Amniotic stem cell (primary cell): ENCODE data around the gene RNGTT.

Experiments used
- DNase-seq: peaks from one replicate; lab custom pipeline; 2025; lab: John Stamatoyannopoulos, UW

Gene RNGTT

DNA sequence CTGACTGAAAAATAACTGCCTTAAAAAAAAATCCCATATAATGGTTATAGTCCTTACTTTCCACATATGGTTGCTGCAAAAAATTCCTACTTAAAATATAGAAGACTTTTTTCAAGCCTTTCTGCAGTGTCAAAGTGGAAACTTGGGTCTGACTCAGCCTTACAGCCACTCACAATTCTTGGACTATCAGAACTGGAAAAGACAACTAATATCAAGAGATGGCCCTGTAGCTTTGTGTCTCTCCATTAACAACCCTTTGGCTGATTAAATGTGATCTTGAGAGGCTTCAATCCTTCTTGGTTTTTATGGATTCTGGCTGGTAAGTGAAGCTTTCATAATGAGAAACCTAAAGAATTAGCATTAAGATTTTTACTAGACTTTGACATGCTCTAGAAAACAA lies 307.8 kb downstream of the RNGTT start:
- no peak for DNase-seq

DNA sequence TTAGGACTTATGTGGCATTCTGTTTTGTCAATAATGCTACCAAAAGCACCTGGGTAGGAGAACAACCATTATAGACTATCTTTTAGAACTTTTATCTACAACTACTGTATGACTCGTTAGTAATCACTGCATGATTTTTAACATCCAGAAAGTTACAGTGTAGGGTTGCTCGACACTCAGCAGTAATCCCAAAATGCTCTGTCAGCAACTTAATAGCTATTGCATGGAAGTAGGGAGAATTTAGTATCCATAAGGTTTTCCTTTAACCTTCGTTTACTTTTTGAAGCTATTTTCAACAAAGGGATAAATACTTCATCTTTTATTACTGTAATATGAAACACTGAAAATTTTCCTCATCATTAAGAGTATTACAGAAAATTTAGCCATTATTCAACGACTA lies 309.5 kb downstream of the RNGTT start:
- no peak for DNase-seq

DNA sequence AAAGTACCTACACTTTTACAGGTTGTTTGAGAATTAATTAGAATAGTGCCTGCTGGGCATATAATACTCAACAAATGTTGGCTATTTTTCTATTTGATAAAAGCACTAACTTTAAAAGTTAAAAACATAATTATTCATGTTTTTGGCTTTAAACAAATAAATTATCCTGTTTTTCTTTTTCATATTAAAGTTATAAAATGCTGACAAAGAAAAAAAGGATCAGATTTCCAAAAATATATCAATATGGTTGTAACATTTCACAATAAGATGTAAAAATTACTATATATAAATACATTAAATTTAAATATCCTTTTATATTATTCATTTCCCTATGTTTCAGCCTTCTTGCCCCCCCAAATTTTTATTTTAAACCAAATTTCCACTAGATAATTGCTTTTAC lies 312.0 kb downstream of the RNGTT start:
- no peak for DNase-seq

DNA sequence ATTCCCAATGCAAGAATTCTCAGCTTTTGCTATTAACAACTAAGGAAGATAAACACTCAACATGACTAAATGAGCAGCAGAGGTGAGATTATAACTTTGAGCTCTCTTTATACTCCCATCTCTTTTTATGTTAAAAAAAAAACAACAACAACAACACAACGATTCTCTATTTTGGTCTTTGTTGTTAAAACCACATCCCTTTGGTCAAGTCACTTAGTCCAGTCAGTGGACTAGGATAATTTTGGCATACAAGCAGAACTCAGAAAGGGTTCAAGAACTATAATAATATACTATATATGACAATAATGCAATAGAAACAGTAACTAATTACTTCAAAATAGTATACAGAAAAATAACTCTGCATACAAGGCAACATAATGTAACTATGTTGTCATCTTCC lies 312.4 kb downstream of the RNGTT start:
- DNase-seq = no peak

DNA sequence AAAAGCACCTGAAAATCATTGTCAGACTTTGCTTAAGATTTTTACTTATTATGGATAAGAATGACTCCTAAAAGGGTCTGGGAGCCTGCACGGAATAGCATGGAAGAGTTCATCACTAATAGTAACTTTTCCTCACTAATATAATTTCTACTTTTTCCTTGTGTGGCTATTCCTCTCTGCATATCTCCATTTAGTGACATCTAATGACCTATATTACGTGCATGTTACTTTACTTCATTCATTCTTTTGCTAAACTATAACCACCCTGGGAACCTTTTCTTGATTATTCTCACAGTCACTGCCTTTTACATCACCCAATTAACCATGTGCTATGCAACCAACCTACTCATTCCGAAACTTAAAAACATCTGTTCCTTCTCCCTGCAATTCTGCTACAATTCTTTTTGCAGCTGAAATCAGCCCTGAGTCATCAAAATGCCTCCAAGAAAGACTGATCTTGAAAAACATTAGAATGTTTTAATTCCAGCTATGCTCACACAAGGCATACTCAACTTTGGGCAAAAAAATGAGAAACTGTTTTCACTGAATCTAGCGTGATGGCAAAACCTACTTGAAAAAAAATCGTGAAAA lies 313.3 kb downstream of the RNGTT start:
- peak; percentile 34 for DNase-seq

DNA sequence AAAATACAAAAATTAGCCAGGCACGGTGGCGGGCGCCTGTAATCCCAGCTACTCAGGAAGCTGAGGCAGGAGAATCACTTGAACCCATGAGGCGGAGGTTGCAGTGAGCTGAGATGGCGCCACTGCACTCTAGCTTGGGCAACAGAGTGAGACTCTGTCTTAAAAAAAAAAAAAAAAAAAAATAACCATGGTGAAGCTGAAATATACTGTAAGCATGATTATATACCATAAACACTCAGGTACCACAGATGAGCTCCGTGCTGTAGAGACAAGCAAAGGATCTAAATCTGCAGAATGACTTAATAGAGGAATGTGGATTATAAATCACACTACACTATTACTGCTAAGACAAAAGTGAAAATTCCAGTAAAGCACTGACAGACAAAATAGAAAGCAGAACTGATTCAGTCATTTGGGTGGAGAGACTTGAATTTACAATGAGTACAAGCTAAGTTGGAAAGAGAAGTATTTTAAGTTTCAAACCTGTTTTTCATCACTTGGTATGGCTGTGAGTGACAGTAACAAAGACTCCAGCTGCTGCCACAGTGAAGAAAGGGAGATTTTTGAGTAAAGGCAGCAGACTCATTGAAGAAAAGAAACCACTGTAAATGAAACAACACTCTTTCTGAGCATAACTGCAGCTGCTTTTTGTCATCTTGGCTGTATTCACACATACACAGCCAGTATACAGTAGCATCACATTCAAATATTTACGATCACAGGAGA lies 322.1 kb downstream of the RNGTT start:
- no peak for DNase-seq

DNA sequence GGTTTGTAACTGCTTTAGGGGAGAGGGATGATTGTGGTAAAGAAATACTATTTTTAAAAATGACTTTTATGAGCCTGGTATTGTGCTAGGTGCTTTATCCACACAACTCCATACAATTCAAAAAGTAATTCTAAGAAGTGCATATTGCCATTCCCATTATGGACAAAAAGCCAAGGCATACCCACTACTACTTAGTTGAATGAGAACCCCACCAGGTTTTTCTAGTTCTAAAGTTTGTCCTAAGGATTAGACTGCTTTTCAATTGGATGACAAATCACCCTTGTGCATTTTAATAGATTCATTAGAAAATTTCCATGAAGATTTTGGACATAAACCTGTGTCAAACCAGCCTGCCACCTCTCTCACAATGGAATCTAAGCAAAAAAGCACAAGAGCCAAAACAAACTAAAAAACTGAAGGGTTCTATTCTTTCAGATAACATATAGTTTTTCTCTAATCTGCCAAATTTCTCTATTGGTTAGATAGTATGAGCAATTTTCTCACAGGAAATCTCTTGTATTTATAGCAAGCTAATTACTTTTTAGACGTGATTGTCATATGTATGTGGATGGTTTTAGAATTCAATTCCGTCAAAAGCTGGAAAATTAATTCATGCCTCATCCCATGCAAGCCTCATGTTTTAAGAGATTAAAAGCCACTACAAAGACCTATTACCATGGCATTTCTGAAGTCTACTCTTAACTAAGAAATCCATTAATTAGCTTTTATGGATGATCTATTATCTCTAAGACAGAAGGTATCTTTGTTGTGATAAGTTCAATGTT lies 325.5 kb downstream of the RNGTT start:
- no peak for DNase-seq

DNA sequence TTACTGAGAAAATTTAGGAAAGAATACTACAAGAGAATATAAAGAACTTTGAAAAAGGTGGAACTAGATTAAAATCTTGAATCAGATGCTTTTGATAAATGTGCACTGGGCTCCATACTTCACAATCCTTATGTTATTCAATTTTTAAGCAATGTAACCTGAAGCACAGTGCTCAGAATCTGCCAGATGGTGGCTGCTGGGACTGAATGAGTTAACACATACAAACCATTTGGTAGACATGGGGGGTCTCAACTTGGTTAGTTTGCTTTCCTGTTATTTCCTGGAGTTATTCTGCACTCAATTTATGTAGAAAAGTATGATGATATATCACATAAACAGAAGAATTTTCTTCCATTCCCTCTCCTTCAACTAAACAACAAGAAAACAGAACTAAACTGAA lies 326.5 kb downstream of the RNGTT start:
- no peak for DNase-seq

DNA sequence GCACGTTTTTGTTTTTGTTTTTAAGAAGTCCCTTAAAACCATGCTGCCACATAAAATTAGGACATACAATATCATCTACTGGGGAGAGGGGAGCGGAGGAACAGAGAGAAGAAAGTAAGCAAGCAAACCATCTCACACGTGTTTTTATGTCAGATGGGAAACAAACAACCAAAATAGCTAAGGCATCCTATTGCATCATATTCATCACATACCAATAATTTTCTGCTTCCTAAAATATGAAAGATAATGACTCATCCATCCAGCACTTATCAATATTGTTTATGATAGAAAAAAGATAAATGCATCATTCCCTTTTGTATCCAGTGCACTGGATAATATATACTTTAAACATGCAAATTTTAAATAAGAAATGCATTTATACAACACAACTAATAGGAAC lies 329.6 kb downstream of the RNGTT start:
- no peak for DNase-seq

DNA sequence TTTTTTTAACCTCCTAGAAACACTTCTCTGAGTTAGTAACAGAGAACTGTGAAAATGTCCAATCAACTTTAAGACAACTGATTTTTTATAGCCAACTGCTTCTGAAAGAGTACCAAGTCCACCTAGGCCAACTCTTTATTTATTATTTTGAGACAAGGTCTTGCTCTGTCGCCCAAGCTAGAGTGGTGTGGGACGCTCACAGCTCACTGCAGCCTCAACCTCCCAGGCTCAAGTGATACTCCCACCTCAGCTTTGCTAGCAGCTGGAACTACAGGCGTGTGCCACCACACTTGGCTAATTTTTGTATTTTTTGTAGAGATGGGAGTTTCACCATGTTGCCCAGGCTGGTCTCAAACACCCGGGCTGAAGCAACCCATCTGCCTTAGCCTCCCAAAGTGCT lies 331.6 kb downstream of the RNGTT start:
- no peak for DNase-seq

DNA sequence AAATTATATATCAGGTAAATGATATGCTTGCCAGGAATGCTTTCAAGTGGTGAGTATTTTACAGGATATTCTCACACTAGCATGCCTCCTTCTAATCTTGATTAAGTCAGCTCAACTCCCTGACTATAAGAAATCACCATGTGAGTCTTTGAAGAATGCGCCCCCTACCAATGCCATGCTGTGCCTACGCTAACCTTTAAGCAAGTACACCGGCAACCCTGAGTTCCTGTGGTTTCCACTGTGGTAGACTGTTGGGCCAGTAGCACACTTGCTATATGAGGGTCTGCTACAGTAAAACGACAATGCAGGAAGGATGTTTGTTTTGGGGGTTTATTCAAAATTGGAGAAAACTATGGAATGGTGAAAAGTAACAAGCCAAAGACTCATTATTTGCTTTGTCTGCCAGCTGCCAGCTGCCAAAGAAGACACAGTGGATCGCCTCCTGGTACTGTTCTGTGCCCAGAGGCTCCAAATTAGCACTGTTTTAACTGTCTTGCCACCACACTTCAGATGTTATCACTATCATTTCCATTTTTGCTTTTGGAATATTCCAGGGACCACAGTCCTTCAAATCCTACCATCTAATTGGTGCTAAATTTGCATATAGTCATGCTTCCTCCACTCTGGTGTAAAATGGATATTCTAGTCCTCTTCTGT lies 333.5 kb downstream of the RNGTT start:
- DNase-seq = no peak

DNA sequence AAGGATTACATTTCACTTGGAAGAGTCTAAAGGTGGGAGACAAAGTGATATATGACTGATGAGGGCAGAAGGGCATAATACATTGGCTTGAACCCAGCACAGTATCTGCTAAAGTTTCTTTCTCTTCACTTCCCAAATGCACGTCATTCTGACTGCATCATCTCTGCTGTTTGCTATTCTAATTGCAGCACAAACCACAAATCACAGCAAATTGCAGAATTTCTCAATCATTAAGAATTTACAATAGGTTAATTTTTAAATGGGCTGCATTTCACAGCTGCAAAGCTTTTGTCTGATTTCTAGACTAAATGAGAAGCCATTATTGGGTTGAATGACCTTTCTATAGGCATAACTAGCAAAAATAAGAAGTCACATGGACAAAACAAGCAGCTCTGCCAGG lies 337.0 kb downstream of the RNGTT start:
- no peak for DNase-seq

DNA sequence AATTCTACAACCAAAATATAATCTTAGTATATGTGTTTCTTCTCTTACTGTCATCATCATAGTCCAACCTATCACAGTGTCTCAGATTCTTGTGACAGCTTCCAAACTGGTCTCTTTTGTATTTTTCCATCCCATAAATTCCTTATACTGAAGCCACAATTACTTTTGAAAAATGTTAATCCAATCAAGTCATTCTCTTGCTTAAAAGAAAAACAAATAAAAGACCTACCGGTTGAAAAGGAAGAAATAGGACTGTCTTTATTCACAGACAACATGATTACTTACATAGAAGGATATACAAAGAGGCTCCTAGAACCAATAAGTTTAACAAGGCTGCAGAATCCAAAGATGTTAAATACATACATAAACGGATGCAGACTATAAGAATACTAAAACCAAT lies 339.9 kb downstream of the RNGTT start:
- DNase-seq = no peak

DNA sequence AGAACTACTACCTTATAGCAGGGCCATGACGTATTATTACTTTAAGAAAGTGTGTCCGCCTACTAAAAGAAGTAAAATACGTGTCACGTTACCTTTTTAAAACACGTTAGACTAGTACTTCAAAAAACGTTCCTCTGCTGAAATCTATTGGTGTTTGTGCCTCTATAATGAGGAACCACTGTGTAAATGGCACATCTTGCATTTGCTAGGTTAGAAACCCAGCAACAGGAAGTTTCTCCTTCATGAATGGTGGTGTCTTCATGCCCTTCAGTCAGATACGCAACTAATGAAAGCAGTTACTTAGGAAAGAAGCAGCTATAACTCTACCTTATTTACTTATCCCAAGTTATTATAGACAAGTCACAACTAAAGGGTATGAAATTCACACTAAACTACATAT lies 343.5 kb downstream of the RNGTT start:
- no peak for DNase-seq

DNA sequence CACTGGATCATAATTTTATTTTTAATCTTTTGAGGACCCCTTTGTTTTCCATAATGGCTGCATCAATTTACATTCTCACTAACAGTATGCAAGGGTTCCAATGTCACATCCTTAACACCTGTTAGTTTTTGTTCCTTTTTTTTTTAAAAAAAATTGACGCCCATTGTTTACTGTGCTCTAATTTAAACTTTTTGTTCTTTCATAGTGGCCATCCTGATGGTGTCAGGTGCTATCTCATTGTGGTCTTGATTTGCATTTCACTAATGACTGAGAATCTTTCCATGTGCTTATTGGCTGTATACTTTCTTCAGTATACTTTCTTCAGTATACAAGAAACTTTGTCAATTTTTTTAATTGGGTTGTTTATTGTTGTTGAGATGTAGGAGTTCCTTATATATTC lies 347.0 kb downstream of the RNGTT start:
- DNase-seq = no peak

DNA sequence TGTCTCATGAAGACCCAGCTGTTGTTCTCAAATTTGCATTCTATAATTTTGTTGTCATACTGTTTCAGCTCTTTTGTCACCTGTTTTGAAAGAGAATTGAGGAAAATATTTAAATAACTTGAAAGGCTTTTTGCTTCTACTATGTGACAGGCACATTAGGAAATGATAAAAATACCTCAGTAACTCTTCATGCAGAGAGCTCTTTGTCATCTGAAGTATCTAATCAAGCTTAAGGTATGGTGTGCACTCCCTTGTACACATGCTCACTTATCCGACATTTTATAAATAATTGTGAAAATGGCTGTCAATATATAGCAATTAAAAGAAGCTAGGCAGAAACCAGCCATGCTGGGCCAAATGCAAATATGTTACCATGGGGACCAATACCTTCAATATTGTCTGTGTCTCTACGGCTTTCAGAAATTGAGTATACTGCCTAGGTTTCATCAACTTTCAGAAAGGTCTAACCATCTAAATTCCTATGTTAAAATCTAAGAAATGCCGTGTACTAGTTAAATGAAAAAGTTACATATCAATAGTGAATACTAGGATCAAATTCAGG lies 349.0 kb downstream of the RNGTT start:
- DNase-seq = no peak

DNA sequence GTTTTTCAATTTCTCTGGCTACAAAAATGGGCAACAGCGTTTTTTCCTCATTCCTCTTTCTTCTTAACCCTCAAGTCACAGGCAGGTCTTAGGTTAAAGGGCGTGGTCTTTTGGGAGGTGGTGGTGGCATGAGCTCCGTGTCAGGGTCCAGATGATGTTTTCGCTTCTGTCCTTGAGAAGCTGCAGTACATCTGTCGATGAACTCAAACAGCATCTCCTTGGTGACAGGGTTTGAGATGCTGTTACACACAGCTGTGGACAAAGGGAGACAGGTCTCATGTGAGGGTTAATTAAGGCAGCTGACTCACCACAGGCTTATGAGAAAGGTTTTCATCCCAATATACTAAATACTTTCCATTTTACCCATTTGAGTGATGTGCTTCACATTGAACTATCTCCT lies 350.8 kb downstream of the RNGTT start:
- no peak for DNase-seq

DNA sequence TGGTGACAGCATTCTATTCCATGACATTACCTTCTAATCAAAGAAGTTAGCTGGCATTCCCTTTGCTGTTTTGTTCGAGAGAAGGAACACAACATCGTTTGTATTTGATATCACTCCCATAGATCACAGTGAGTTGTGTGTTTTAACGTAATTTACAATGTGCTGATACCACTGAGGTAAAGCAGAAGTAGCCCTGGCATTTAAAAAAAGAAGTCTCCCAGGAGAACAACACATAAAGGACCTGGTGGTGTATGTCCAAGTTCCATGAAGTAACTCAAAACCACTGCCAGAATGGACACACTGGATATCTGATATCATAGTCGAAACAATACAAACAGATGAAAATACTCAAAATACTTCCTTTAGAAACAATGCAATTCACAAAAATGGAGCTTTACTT lies 351.7 kb downstream of the RNGTT start:
- no peak for DNase-seq

DNA sequence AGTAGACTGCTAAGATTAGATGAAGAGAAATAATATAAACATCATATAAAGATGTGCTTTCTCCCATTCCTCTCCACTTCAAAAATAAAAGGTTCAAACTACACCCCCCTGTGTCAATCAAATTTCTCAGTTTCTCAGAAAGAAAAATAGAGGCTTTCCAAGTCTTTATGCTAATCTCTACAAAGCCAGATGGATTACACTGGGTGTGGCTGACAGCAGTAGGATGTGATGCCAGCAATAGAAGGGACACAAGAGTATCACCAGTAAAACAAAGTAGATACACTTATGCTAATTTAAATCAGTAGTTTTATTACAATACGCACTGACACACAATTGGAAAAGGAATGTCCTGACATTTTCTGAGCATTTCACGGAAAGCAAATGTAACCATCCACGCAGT lies 353.4 kb downstream of the RNGTT start:
- no peak for DNase-seq

DNA sequence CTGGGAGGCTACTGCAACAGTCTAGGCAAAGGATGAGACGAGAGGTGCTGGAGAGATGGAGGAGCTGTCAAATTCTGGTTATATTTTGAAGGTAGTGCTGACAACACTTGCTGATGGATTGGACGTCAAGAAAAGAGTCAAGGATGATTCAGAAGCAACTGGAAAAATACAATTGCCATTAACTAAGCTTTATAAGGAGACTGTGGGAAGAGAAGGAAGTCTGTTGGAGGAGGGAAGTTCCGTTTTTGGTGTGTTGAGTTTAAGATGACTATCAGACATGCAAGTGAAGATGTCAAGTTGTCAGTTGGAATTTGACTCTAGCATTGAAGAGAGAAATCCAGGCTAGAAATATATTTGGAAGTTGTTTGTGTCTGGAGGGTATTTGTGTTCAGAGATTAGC lies 358.1 kb downstream of the RNGTT start:
- no peak for DNase-seq

DNA sequence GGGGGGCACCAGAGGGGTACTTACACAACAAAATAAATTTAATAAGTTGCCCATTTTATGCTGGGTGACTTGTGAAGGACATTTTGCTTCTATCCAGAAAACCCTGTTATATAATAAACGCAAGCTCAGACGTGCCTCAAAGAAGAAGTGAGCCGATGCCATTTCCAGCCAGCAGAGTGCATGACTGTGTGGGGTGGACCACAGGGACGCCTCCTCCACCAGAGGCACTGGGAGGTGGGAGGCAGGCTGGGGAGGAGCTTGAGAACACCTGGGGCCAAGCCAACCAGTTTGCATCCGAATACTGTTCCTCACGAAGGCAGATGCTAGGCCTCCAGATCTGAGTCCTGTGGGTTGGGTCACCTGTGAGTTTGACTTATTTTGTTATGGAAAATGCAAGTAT lies 363.8 kb downstream of the RNGTT start:
- DNase-seq = no peak

DNA sequence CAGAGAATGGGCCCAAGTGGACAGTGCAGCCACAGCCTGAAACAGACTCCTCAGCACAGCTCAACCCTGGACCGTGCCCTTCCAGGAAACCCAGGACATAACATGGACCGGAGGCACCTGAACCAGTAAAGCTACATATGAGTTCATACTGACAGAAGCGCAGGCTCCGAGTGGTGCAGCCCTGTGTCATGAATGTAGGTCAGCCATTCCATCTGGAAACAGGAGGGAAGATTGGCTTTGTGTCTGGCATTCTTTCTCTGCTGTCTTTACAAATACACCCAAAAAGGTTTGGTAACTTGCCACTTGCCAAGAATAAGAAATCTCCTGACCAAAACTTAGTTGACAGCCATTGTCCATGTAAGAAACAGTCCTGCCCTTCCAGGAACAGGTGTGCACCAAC lies 366.6 kb downstream of the RNGTT start:
- no peak for DNase-seq

DNA sequence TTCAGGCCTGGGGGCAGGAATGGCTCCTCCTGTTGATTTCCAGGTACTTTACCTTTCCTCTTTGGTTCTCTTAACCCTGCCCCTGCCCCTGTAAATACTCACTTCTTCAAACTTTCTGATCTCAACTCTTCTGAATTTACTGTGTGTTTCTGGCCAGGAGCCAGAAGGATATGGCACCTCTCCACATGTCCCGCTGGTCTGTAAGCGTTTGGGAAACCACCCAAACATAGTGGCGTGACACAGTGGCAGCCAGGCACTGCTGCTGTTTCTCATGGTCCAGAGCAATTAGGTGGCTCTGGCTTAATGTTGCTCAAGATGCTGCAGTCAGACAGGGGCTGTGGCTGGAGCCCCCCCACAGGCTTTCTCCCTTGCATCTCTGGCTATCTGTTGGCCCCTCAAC lies 374.5 kb downstream of the RNGTT start:
- no peak for DNase-seq
